Measurements from ENCODE around the gene AFAP1L1.

AFAP1L1 gene

GRCh38 chr5:149288436-149288835 is 16.8 kb downstream of the AFAP1L1 start:
- no peak for DNase-seq

- DNase-seq = no peak
Observed at GRCh38 chr5:149289301-149289700, 17.6 kb downstream of the AFAP1L1 start.

- DNase-seq = no peak
Observed at GRCh38 chr5:149294872-149295829, 23.5 kb downstream of the AFAP1L1 start.

GRCh38 chr5:149297340-149298025 is 25.8 kb downstream of the AFAP1L1 start:
- DNase-seq = no peak

- no peak for DNase-seq
Observed at GRCh38 chr5:149298163-149298562, 26.5 kb downstream of the AFAP1L1 start.

- DNase-seq = no peak
Observed at GRCh38 chr5:149298842-149299404, 27.3 kb downstream of the AFAP1L1 start.

GRCh38 chr5:149299451-149300054 is 27.9 kb downstream of the AFAP1L1 start:
- no peak for DNase-seq

GRCh38 chr5:149300441-149300840 is 28.8 kb downstream of the AFAP1L1 start:
- no peak for DNase-seq

- no peak for DNase-seq
Observed at GRCh38 chr5:149301049-149301743, 29.5 kb downstream of the AFAP1L1 start.

- DNase-seq = no peak
Observed at GRCh38 chr5:149301744-149302380, 30.2 kb downstream of the AFAP1L1 start.

- DNase-seq = no peak
Observed at GRCh38 chr5:149302641-149303040, 31.0 kb downstream of the AFAP1L1 start.

GRCh38 chr5:149303210-149303609 is 31.6 kb downstream of the AFAP1L1 start:
- no peak for DNase-seq

GRCh38 chr5:149304195-149305078 is 32.8 kb downstream of the AFAP1L1 start:
- no peak for DNase-seq

GRCh38 chr5:149309354-149309753 is 37.7 kb downstream of the AFAP1L1 start:
- DNase-seq = no peak

- no peak for DNase-seq
Observed at GRCh38 chr5:149310488-149310887, 38.8 kb downstream of the AFAP1L1 start.

GRCh38 chr5:149310947-149311658 is 39.4 kb downstream of the AFAP1L1 start:
- DNase-seq = no peak

GRCh38 chr5:149313151-149313841 is 41.6 kb downstream of the AFAP1L1 start:
- no peak for DNase-seq

GRCh38 chr5:149314571-149315111 is 43.0 kb downstream of the AFAP1L1 start:
- no peak for DNase-seq

- no peak for DNase-seq
Observed at GRCh38 chr5:149315753-149316152, 44.1 kb downstream of the AFAP1L1 start.
